ENCODE measurements around the gene ZNF764. TPM values are rescaled to one million over a fixed set of nuclear protein-coding genes. Genes with fewer than 3 reads are reported as not detected.
"Not testable (repeated sequence)": the region's sequence is repeated elsewhere in the genome, so short reads cannot be mapped to it uniquely, and the experiment has no call there.

Gene ZNF764
- total and polyA plus RNA-seq, 9 of the 15 experiments (the other 6 are each of a cell fraction or from before 2014, with no cell fraction given) = 0.69 to 10.1 (median 4.1) TPM

DNA sequence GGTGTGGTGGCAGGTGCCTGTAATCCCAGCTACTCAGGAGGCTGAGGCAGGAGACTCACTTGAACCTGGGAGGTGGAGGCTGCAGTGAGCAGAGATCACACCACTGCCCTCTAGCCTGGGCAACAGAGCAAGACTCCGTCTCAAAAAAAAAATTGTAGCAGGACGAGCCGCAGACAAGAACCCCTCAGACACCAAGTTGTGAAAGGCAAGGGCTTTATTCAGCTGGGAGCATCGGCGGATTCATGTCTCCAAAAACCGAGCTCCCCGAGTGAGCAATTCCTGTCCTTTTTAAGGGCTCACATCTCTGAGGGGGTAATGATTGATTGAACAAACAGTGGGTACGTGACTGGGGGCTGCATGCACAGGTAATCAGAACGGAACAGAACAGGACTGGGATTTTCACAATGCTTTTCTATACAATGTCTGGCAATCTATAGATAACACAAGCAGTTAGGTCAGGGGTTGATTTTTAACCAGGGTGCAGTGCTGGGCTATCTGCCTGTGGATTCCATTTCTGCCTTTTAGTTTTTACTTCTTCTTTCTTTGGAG, 17.2 kb downstream of the ZNF764 start:
- H3K36me3 ChIP-seq (ENCODE audit: control insufficient read depth, insufficient read depth, low read length); H3K27me3 ChIP-seq (ENCODE audit: control insufficient read depth in 2 of 2, insufficient read depth in 2 of 2, low read length in 2 of 2); H4K20me1 ChIP-seq (replicated peaks; ENCODE audit: control insufficient read depth, insufficient read depth, low read length); BruUV-seq (replicated peaks); H3K4me3 ChIP-seq; intact Hi-C loops (cut with micrococcal nuclease); H2AFZ ChIP-seq (ENCODE audit: low read depth, low read length); H3K9me1 ChIP-seq (ENCODE audit: control insufficient read depth, insufficient read depth, low read length); H3K9me3 ChIP-seq (replicated peaks; ENCODE audit: control insufficient read depth, insufficient read depth, low read depth, low read length); in situ Hi-C loops (cut with MboI); TF ChIP-seq TEAD4 (CRISPR knock-in tag; IDR thresholded peaks at IDR 0.05; ENCODE audit: borderline replicate concordance): not testable (repeated sequence)
- Histone ChIP-seq H3K9ac (ENCODE audit: insufficient read depth in 1 of 2, low read depth in 2 of 2, low read length in 2 of 2) (peak overlapping the region; percentile 13 to 41; a peak in 1 of 4 replicates), H3K79me2 (ENCODE audit: control insufficient read depth, insufficient read depth, low read length) (peaks cover 10% of the 10 kb centered on the region), H3K4me2 (ENCODE audit: insufficient read depth, low read length) (peak overlapping the region; percentile 45), H3K4me1 (replicated peaks in 1 of 2; ENCODE audit: control insufficient read depth in 2 of 2, insufficient read depth in 2 of 2, low read length in 2 of 2) (peaks cover 27 to 30% of the 10 kb centered on the region in 2 experiments; a peak in 4 of 5 replicates), H3K27ac (ENCODE audit: extremely low read depth, low read depth, low read length) (peak overlapping the region; percentile 30; the same call in 1 of the 3 replicates)
- DNase-seq (ENCODE audit: extremely low read depth in 1 of 4, low spot score in 3 of 4) (peak in 1 of 4 experiments; percentile 65), FAIRE-seq (peak; percentile 72), ATAC-seq (peak; percentile 68)
- POLR2A ChIA-PET = interaction anchor here (0.6 to 3.5 kb wide), 6 partner anchors 10 to 93 kb away, joined by 3 to 20 read pairs (median 4); partner anchors contain the start of gene ZNF764
- CTCF ChIA-PET (ENCODE audit: low intra/inter-chr PET ratio) = interaction anchor here (0.7 kb wide), 1 partner anchor 110 kb away, joined by 4 read pairs; no protein-coding TSS in a partner anchor
- 13% methylated on average over 9 of the region's 9 CpGs for WGBS (ENCODE audit: insufficient coverage, low coverage, missing lambda C conversion rate)
- peak; percentile 47; the same call in 1 of the 2 replicates for TF ChIP-seq SMARCA4 (IDR thresholded peaks at IDR 0.05)
- 0 out of 2 replicates have a peak, but pooled peaks have one; percentile 13 for TF ChIP-seq ZEB2 (IDR thresholded peaks at IDR 0.05)
- peak; percentile 93 for TF ChIP-seq CBFA2T3 (IDR thresholded peaks at IDR 0.05)
- TF ChIP-seq NCOR1 (IDR thresholded peaks at IDR 0.05) = peak; percentile 84
- TF ChIP-seq, protein P1, sequence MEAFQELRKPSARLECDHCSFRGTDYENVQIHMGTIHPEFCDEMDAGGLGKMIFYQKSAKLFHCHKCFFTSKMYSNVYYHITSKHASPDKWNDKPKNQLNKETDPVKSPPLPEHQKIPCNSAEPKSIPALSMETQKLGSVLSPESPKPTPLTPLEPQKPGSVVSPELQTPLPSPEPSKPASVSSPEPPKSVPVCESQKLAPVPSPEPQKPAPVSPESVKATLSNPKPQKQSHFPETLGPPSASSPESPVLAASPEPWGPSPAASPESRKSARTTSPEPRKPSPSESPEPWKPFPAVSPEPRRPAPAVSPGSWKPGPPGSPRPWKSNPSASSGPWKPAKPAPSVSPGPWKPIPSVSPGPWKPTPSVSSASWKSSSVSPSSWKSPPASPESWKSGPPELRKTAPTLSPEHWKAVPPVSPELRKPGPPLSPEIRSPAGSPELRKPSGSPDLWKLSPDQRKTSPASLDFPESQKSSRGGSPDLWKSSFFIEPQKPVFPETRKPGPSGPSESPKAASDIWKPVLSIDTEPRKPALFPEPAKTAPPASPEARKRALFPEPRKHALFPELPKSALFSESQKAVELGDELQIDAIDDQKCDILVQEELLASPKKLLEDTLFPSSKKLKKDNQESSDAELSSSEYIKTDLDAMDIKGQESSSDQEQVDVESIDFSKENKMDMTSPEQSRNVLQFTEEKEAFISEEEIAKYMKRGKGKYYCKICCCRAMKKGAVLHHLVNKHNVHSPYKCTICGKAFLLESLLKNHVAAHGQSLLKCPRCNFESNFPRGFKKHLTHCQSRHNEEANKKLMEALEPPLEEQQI (IDR thresholded peaks at IDR 0.05) = 0 out of 2 replicates have a peak, but pooled peaks have one; percentile 20
- TF ChIP-seq CBFA2T2 (conservative IDR thresholded peaks at IDR 0.05) = peak; percentile 86
- TF ChIP-seq TEAD4 (IDR thresholded peaks at IDR 0.05; ENCODE audit: low read length) = peak; percentile 81
- TF ChIP-seq, protein P2, sequence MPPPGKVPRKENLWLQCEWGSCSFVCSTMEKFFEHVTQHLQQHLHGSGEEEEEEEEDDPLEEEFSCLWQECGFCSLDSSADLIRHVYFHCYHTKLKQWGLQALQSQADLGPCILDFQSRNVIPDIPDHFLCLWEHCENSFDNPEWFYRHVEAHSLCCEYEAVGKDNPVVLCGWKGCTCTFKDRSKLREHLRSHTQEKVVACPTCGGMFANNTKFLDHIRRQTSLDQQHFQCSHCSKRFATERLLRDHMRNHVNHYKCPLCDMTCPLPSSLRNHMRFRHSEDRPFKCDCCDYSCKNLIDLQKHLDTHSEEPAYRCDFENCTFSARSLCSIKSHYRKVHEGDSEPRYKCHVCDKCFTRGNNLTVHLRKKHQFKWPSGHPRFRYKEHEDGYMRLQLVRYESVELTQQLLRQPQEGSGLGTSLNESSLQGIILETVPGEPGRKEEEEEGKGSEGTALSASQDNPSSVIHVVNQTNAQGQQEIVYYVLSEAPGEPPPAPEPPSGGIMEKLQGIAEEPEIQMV (tag; conservative IDR thresholded peaks at IDR 0.05; ENCODE audit: low read depth) = 0 out of 2 replicates have a peak, but pooled peaks have one; percentile 22
- peak in 1 of 2 experiments; percentile 50; a peak in 2 of 4 replicates for TF ChIP-seq TRIM24 (IDR thresholded peaks at IDR 0.05)
- peak; percentile 92 for TF ChIP-seq SOX6 (IDR thresholded peaks at IDR 0.05)
- TF ChIP-seq PML (IDR thresholded peaks at IDR 0.05; ENCODE audit: low read length) = peak; percentile 58
- TF ChIP-seq POLR2AphosphoS5 (IDR thresholded peaks at IDR 0.05; ENCODE audit: control insufficient read depth, insufficient read depth, low read depth, low read length) = peak; percentile 31; the same call in 1 of the 2 replicates
- TF ChIP-seq KLF16 (IDR thresholded peaks at IDR 0.05) = peak; percentile 65; the same call in 1 of the 2 replicates
- peak; percentile 48 for TF ChIP-seq HDAC3 (IDR thresholded peaks at IDR 0.05; ENCODE audit: borderline replicate concordance, partially characterized antibody)
- TF ChIP-seq ARID1B (IDR thresholded peaks at IDR 0.05) = peak; percentile 88
- TF ChIP-seq NR2C1 (IDR thresholded peaks at IDR 0.05) = peak; percentile 55
- 0 out of 2 replicates have a peak, but pooled peaks have one; percentile 35 for TF ChIP-seq NR2C1 (tag; IDR thresholded peaks at IDR 0.05)
- peak; percentile 85 for TF ChIP-seq TCF3 (CRISPR knock-in tag; IDR thresholded peaks at IDR 0.05)
- TF ChIP-seq NFIC (IDR thresholded peaks at IDR 0.05) = peak; percentile 66
- TF ChIP-seq HDAC2 (IDR thresholded peaks at IDR 0.05) = peak; percentile 72; the same call in 1 of the 2 replicates
- 0 out of 2 replicates have a peak, but pooled peaks have one; percentile 10 for TF ChIP-seq CXXC5 (CRISPR knock-in tag; IDR thresholded peaks at IDR 0.05)
- peak; percentile 63 for TF ChIP-seq ZNF121 (CRISPR knock-in tag; conservative IDR thresholded peaks at IDR 0.05)

Measured in K562 (cell line).